ENCODE results near the gene IL23A. TPM values are rescaled to one million over a fixed set of nuclear protein-coding genes. Genes with fewer than 3 reads are reported as not detected.

The IL23A gene, protein sequence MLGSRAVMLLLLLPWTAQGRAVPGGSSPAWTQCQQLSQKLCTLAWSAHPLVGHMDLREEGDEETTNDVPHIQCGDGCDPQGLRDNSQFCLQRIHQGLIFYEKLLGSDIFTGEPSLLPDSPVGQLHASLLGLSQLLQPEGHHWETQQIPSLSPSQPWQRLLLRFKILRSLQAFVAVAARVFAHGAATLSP
- 10 to 100 TPM; 47.6 to 48.5 TPM for total RNA-seq

DNA sequence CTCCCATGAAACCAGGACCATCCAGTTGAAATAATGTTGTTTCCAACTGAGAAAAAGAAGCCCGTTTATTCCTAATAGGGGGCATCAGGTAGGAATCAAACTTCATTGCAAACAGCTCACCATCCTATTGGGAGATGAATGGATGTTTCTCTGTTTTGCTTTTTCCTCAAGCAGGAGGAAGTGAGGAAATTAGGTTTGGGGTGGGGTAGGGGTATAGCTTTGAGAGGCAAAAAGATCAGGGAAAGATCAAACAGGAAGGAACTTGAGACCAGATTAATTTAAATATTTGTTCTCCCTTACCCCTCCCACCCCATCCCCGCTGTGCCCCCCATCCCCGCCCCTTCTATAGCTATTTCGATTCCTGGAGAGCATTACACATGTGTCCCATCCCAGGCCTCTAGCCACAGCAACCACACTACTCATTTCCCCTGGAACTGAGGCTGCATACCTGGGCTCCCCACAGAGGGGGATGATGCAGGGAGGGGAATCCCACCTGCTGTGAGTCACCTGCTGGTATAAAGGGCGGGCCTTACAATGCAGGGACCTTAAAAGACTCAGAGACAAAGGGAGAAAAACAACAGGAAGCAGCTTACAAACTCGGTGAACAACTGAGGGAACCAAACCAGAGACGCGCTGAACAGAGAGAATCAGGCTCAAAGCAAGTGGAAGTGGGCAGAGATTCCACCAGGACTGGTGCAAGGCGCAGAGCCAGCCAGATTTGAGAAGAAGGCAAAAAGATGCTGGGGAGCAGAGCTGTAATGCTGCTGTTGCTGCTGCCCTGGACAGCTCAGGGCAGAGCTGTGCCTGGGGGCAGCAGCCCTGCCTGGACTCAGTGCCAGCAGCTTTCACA lies at the start of gene IL23A:
Gene IL23A, plus strand, starts transcription at position 577 of the 850 bp plus-strand sequence. Its CDS starts 161 bp downstream, at position 738.
- DNase-seq: peak; percentile 96
- H3K4me3 Mint-ChIP-seq: peak within 1 kb of the TSS; percentile 92
- peaks cover 21% of the 10 kb centered on the region for H3K36me3 Mint-ChIP-seq
- intact Hi-C loops (cut with micrococcal nuclease): loop anchor here (1.0 to 2.0 kb wide), 6 partner anchors 22 to 220 kb away; partner anchors contain the start of genes CS, MYL6, STAT2 and TIMELESS
- H3K27me3 Mint-ChIP-seq: no peaks in the 10 kb centered on the region
- H3K4me1 Mint-ChIP-seq (ENCODE audit: low read depth): peaks cover 49% of the 10 kb centered on the region
- peak within 1 kb of the TSS; percentile 98 for H3K27ac Mint-ChIP-seq
- ChIA-PET CTCF (interaction anchor here (0.6 to 2.3 kb wide), 8 partner anchors 12 to 300 kb away, joined by 3 to 9 read pairs (median 4); partner anchors contain the start of genes ANKRD52 and STAT2), POLR2A (interaction anchor here (1.0 to 3.5 kb wide), 11 partner anchors 10 to 223 kb away, joined by 3 to 58 read pairs (median 3); partner anchors contain the start of genes CNPY2, SMARCC2, STAT2 and TIMELESS)
- no peaks in the 10 kb centered on the region for H3K9me3 Mint-ChIP-seq

DNA sequence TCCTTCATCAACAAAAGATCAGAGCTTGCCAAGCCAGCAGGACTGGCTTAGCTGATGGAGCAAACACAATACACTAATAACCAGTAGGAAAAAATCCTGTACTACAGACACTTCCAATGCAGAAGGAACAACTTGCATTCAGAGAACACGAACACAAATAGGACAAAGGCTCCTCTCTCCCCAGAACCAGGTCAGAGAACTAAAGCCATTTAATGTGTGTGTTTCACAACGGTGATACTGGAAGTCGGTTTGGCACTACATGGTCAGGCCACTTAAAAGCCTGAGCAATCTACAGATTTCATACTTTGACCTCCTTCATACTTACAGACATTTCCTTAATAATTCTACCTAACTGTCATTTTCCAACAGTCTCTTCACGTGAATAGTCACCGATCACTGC lies 44.9 kb upstream of the IL23A start:
- no peak overlapping the region for H3K4me3 Mint-ChIP-seq
- CTCF ChIA-PET: interaction anchor here (0.6 to 1.2 kb wide), 3 partner anchors 10 to 170 kb away, joined by 3 to 4 read pairs (median 4); partner anchors contain the start of gene TIMELESS
- POLR2A ChIA-PET: no interaction called here

DNA sequence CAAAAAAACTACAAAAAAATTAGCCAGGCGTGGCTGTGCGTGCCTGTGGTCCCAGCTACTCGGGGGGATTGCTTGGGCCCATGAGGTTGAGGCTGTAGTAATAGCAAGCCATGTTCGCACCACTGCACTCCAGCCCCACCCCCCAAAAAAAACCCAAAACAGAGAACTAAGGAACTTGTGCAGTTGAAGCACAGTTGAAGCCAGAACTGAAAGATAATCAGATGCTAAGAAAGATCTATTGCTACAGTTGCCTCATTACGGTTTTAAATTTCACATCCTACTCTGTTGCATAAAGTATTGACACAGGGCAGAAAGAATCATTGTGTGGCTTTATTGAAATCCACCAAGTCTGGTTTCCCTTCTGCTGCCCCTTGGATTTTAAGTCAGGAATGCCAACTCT lies 42.4 kb upstream of the IL23A start:
- Mint-ChIP-seq H3K9me3 (no peaks in the 10 kb centered on the region), H3K27me3 (no peaks in the 10 kb centered on the region), H3K36me3 (peaks cover 21% of the 10 kb centered on the region), H3K4me1 (ENCODE audit: low read depth) (peaks cover 60% of the 10 kb centered on the region), H3K27ac (peak overlapping the region; percentile 57), H3K4me3 (no peak overlapping the region)
- ChIA-PET CTCF (no interaction called here), POLR2A (interaction anchor here (1.0 kb wide), 1 partner anchor 39 kb away, joined by 3 read pairs; no protein-coding TSS in a partner anchor)
- DNase-seq: no peak
- intact Hi-C loops (cut with micrococcal nuclease): no loop called here

More for the DNA sequence above, 44.9 kb upstream of the IL23A start:
- no peak overlapping the region for H3K27ac Mint-ChIP-seq
- no peaks in the 10 kb centered on the region for H3K27me3 Mint-ChIP-seq
- peaks cover 28% of the 10 kb centered on the region for H3K36me3 Mint-ChIP-seq
- H3K4me1 Mint-ChIP-seq (ENCODE audit: low read depth): peaks cover 62% of the 10 kb centered on the region
- no peaks in the 10 kb centered on the region for H3K9me3 Mint-ChIP-seq
- intact Hi-C loops (cut with micrococcal nuclease): no loop called here
- DNase-seq: no peak

GRCh38 chr12:56297400-56297799 lies 41.3 kb upstream of the IL23A start:
- Mint-ChIP-seq H3K4me1 (ENCODE audit: low read depth) (peaks cover 58% of the 10 kb centered on the region), H3K27ac (peak overlapping the region; percentile 42), H3K36me3 (peaks cover 21% of the 10 kb centered on the region), H3K4me3 (no peak overlapping the region), H3K9me3 (no peaks in the 10 kb centered on the region), H3K27me3 (no peaks in the 10 kb centered on the region)
- intact Hi-C loops (cut with micrococcal nuclease): no loop called here
- DNase-seq: peak; percentile 16
- CTCF ChIA-PET: interaction anchor here (1.9 kb wide), 1 partner anchor 167 kb away, joined by 6 read pairs; no protein-coding TSS in a partner anchor
- POLR2A ChIA-PET: interaction anchor here (1.3 kb wide), 1 partner anchor 36 kb away, joined by 3 read pairs; the partner anchor contains the start of gene PAN2

DNA sequence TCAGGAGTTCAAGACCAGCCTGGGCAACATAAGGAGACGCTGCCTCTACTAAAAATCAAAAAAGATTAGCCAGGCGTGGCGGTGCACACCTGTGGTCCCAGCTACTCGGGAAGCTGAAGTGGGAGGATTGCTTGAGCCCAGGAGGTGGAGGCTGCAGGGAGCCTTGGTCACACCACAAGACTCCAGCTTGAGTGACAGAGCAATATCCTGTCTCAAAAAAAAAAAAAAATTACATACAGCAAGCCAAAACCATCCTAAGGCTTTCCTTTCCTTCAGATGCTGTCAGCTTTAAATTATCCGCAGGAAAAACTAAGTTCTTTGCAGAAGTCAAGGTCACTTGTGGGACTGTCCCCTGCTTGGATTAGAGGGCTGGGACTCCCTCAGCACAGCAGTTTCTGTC lies 39.9 kb upstream of the IL23A start:
- H3K9me3 Mint-ChIP-seq: no peaks in the 10 kb centered on the region
- peak overlapping the region; percentile 98 for H3K27ac Mint-ChIP-seq
- no peaks in the 10 kb centered on the region for H3K27me3 Mint-ChIP-seq
- CTCF ChIA-PET: interaction anchor here (1.0 to 2.0 kb wide), 5 partner anchors 10 to 179 kb away, joined by 3 to 6 read pairs (median 4); partner anchors contain the start of genes COQ10A and STAT2
- H3K4me1 Mint-ChIP-seq (ENCODE audit: low read depth): peaks cover 52% of the 10 kb centered on the region
- no peak for DNase-seq
- peaks cover 21% of the 10 kb centered on the region for H3K36me3 Mint-ChIP-seq
- peak overlapping the region; percentile 98 for H3K4me3 Mint-ChIP-seq
- POLR2A ChIA-PET: interaction anchor here (0.7 to 2.2 kb wide), 10 partner anchors 10 to 181 kb away, joined by 3 to 9 read pairs (median 3); partner anchors contain the start of genes CNPY2, IL23A, PAN2 and SMARCC2
- intact Hi-C loops (cut with micrococcal nuclease): no loop called here

DNA sequence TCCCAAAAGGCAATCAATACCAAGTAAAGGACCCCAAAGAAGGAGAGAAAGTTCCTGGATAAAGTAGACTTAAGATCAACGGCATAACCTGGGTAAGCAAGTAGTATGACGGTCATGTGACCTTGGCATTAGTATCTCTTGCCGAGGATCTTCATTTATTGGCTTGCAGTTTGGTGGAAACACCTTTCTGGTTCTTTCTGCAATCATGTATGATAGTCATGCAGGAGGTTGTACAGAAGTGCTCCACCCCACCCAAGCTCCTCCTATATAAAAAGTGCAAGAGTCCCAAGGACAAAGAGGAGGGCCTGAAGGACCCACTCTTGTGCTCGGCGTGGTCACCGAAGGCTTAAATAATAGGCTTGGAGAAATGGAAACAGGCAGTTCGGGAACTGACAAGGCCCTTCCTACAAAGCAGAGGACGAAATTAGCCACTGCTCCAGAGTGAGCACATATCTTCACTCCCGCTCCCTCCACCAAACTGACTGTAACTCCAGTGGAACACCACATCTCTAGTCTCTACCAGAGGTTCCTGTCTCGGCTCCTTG lies 39.3 kb upstream of the IL23A start:
- no peaks in the 10 kb centered on the region for H3K9me3 Mint-ChIP-seq
- H3K36me3 Mint-ChIP-seq: peaks cover 19% of the 10 kb centered on the region
- H3K27me3 Mint-ChIP-seq: no peaks in the 10 kb centered on the region
- peak overlapping the region; percentile 98 for H3K4me3 Mint-ChIP-seq
- POLR2A ChIA-PET: interaction anchor here (0.6 to 2.4 kb wide), 9 partner anchors 16 to 170 kb away, joined by 3 to 9 read pairs (median 3); partner anchors contain the start of genes CNPY2, IL23A, PAN2 and SMARCC2
- intact Hi-C loops (cut with micrococcal nuclease): no loop called here
- CTCF ChIA-PET: interaction anchor here (1.0 to 2.0 kb wide), 7 partner anchors 9 to 180 kb away, joined by 3 to 6 read pairs (median 4); partner anchors contain the start of genes COQ10A, STAT2 and TIMELESS
- DNase-seq: peak; percentile 25
- peaks cover 48% of the 10 kb centered on the region for H3K4me1 Mint-ChIP-seq (ENCODE audit: low read depth)
- peak overlapping the region; percentile 98 for H3K27ac Mint-ChIP-seq

GRCh38 chr12:56299853-56300643 lies 38.6 kb upstream of the IL23A start, which contains the start of gene CS:
CS (minus strand) TSS chr12:56300330; CDS start chr12:56300201, 129 bp downstream.
- H3K4me1 Mint-ChIP-seq (ENCODE audit: low read depth): peaks cover 46% of the 10 kb centered on the region
- peak; percentile 99 for DNase-seq
- peak within 1 kb of the TSS; percentile 98 for H3K27ac Mint-ChIP-seq
- ChIA-PET POLR2A (interaction anchor here (0.6 to 2.4 kb wide), 9 partner anchors 11 to 110 kb away, joined by 3 to 9 read pairs (median 3); partner anchors contain the start of genes CNPY2, IL23A, PAN2 and SMARCC2), CTCF (interaction anchor here (1.0 to 2.0 kb wide), 5 partner anchors 9 to 164 kb away, joined by 3 to 6 read pairs (median 4); partner anchors contain the start of genes COQ10A, STAT2 and TIMELESS)
- intact Hi-C loops (cut with micrococcal nuclease): loop anchor here (1.0 to 2.0 kb wide), 10 partner anchors 16 to 182 kb away; partner anchors contain the start of genes COQ10A, IL23A, MYL6 and PAN2
- H3K9me3 Mint-ChIP-seq: no peaks in the 10 kb centered on the region
- peaks cover 21% of the 10 kb centered on the region for H3K36me3 Mint-ChIP-seq
- H3K4me3 Mint-ChIP-seq: peak within 1 kb of the TSS; percentile 98
- H3K27me3 Mint-ChIP-seq: no peaks in the 10 kb centered on the region

GRCh38 chr12:56300644-56301464 lies 37.8 kb upstream of the IL23A start:
- H3K36me3 Mint-ChIP-seq: peaks cover 25% of the 10 kb centered on the region
- H3K9me3 Mint-ChIP-seq: no peaks in the 10 kb centered on the region
- no peaks in the 10 kb centered on the region for H3K27me3 Mint-ChIP-seq
- H3K4me3 Mint-ChIP-seq: peak overlapping the region; percentile 98
- no peak for DNase-seq
- peak overlapping the region; percentile 98 for H3K27ac Mint-ChIP-seq
- intact Hi-C loops (cut with micrococcal nuclease): loop anchor here (1.0 to 2.0 kb wide), 10 partner anchors 15 to 183 kb away; partner anchors contain the start of genes COQ10A, IL23A, MYL6 and PAN2
- ChIA-PET CTCF (interaction anchor here (0.7 to 1.6 kb wide), 2 partner anchors 20 to 148 kb away, joined by 4 read pairs; partner anchors contain the start of gene TIMELESS), POLR2A (interaction anchor here (1.3 to 2.4 kb wide), 3 partner anchors 10 to 111 kb away, joined by 4 to 9 read pairs (median 5); partner anchors contain the start of genes PAN2 and SMARCC2)
- H3K4me1 Mint-ChIP-seq (ENCODE audit: low read depth): peaks cover 46% of the 10 kb centered on the region

GRCh38 chr12:56304276-56304675 lies 34.4 kb upstream of the IL23A start:
- no peaks in the 10 kb centered on the region for H3K27me3 Mint-ChIP-seq
- no peak overlapping the region for H3K4me3 Mint-ChIP-seq
- H3K9me3 Mint-ChIP-seq: no peaks in the 10 kb centered on the region
- CTCF ChIA-PET: interaction anchor here (1.3 kb wide), 1 partner anchor 11 kb away, joined by 4 read pairs; no protein-coding TSS in a partner anchor
- no peak overlapping the region for H3K27ac Mint-ChIP-seq
- H3K4me1 Mint-ChIP-seq (ENCODE audit: low read depth): peaks cover 18% of the 10 kb centered on the region
- intact Hi-C loops (cut with micrococcal nuclease): no loop called here
- DNase-seq: no peak
- POLR2A ChIA-PET: no interaction called here
- H3K36me3 Mint-ChIP-seq: peaks cover 12% of the 10 kb centered on the region

Data from activated CD4-positive, alpha-beta memory T cell treated with anti-CD3 and anti-CD28 coated beads for 36 hours (primary cell).